Activated CD4-positive, alpha-beta memory T cell treated with anti-CD3 and anti-CD28 coated beads for 36 hours (primary cell): Measurements from ENCODE around the gene DUSP9. TPM values are rescaled to one million over a fixed set of nuclear protein-coding genes. Genes with fewer than 3 reads are reported as not detected.
A peak's percentile ranks its signal among the peaks of the same experiment; 100 is the strongest.

ENCODE experiments used
- CTCF ChIA-PET: fragments of 350-600 bp; sonication (Branson Sonifier 250); formaldehyde crosslinking; loops from one replicate; lab custom pipeline; 2021; ENCODE audit warnings: antibody characterized with exemption, inconsistent platforms; lab: Charles Lee
- POLR2A ChIA-PET: fragments of 350-600 bp; sonication (Branson Sonifier 250); formaldehyde crosslinking; loops from one replicate; lab custom pipeline; 2021; ENCODE audit warnings: antibody characterized with exemption; lab: Charles Lee
- DNase-seq: peaks from one replicate; pipeline ENCODE4 v3.0.0-alpha.2; 2020
- H3K27ac Mint-ChIP-seq: one replicate; pipeline ENCODE4 v1.8.0; 2021; ENCODE audit warnings: mixed read lengths
- H3K27me3 Mint-ChIP-seq: one replicate; pipeline ENCODE4 v1.8.0; 2021; ENCODE audit warnings: mixed read lengths
- H3K36me3 Mint-ChIP-seq: one replicate; pipeline ENCODE4 v1.8.0; 2021; ENCODE audit warnings: mixed read lengths
- H3K4me1 Mint-ChIP-seq: one replicate; pipeline ENCODE4 v1.8.0; 2021; ENCODE audit warnings: low read depth, mixed read lengths
- H3K4me3 Mint-ChIP-seq: one replicate; pipeline ENCODE4 v1.8.0; 2021; ENCODE audit warnings: mild to moderate bottlenecking, mixed read lengths
- H3K9me3 Mint-ChIP-seq: one replicate; pipeline ENCODE4 v1.8.0; 2021; ENCODE audit warnings: mixed read lengths
- intact Hi-C: fragments of 100-400 bp; cut with micrococcal nuclease; formaldehyde crosslinking; loops from one replicate; pipeline ENCODE4 v1.15.1; 2023
- total RNA-seq, 2 experiments: library from RNA; stranded (reverse); gene quantifications; one replicate each; pipeline ENCODE4 v1.2.3, GENCODE V29; 2021

The DUSP9 gene
- total RNA-seq, 2 experiments from 2014 or later, result 0.12 to 0.26 TPM

GRCh38 chrX:153606503-153606902 lies 40.5 kb upstream of the DUSP9 start:
- no peaks in the 10 kb centered on the region for H3K27me3 Mint-ChIP-seq
- CTCF ChIA-PET, result no interaction called here
- POLR2A ChIA-PET, result no interaction called here
- H3K4me3 Mint-ChIP-seq, result no peak overlapping the region
- no peak overlapping the region for H3K27ac Mint-ChIP-seq
- H3K4me1 Mint-ChIP-seq, result peaks cover 18% of the 10 kb centered on the region
- H3K36me3 Mint-ChIP-seq, result no peaks in the 10 kb centered on the region
- no peak for DNase-seq
- H3K9me3 Mint-ChIP-seq, result no peaks in the 10 kb centered on the region
- intact Hi-C loops, result loop anchor here (2.0 to 5.0 kb wide), 2 partner anchors 41 to 56 kb away; partner anchors contain the start of gene DUSP9

- Mint-ChIP-seq H3K4me1 (peaks cover 12% of the 10 kb centered on the region), H3K27ac (no peak overlapping the region), H3K9me3 (no peaks in the 10 kb centered on the region), H3K36me3 (no peaks in the 10 kb centered on the region), H3K4me3 (no peak overlapping the region), H3K27me3 (no peaks in the 10 kb centered on the region)
- POLR2A ChIA-PET, result no interaction called here
- DNase-seq, result no peak
- CTCF ChIA-PET, result interaction anchor here (0.9 to 2.9 kb wide), 3 partner anchors 8 to 60 kb away, joined by 3 to 38 read pairs (median 3); partner anchors contain the start of gene CCNQ
- intact Hi-C loops, result loop anchor here (5.0 kb wide), 1 partner anchor 39 kb away; the partner anchor contains the start of gene DUSP9
These were observed 38.6 kb upstream of the DUSP9 start for GRCh38 chrX:153608376-153608775.

GRCh38 chrX:153608806-153609205 lies 38.2 kb upstream of the DUSP9 start:
- no peaks in the 10 kb centered on the region for H3K9me3 Mint-ChIP-seq
- H3K36me3 Mint-ChIP-seq, result no peaks in the 10 kb centered on the region
- no peaks in the 10 kb centered on the region for H3K27me3 Mint-ChIP-seq
- peaks cover 9% of the 10 kb centered on the region for H3K4me1 Mint-ChIP-seq
- H3K27ac Mint-ChIP-seq, result no peak overlapping the region
- DNase-seq, result no peak
- ChIA-PET CTCF (interaction anchor here (0.6 to 2.9 kb wide), 16 partner anchors 9 to 638 kb away, joined by 3 to 38 read pairs (median 8); partner anchors contain the start of genes CCNQ and DUSP9), POLR2A (no interaction called here)
- intact Hi-C loops, result loop anchor here (5.0 kb wide), 1 partner anchor 38 kb away; the partner anchor contains the start of gene DUSP9
- H3K4me3 Mint-ChIP-seq, result no peak overlapping the region

- intact Hi-C loops, result loop anchor here (5.0 kb wide), 1 partner anchor 37 kb away; the partner anchor contains the start of gene DUSP9
- peak overlapping the region; percentile 71 for H3K4me3 Mint-ChIP-seq
- ChIA-PET POLR2A (interaction anchor here (1.1 kb wide), 1 partner anchor 10 kb away, joined by 4 read pairs; no protein-coding TSS in a partner anchor), CTCF (interaction anchor here (0.6 to 2.9 kb wide), 20 partner anchors 8 to 849 kb away, joined by 3 to 38 read pairs (median 6); partner anchors contain the start of genes CCNQ and DUSP9)
- H3K36me3 Mint-ChIP-seq, result no peaks in the 10 kb centered on the region
- no peaks in the 10 kb centered on the region for H3K27me3 Mint-ChIP-seq
- peak overlapping the region; percentile 23 for H3K27ac Mint-ChIP-seq
- no peaks in the 10 kb centered on the region for H3K9me3 Mint-ChIP-seq
- peak; percentile 82 for DNase-seq
- H3K4me1 Mint-ChIP-seq, result peaks cover 11% of the 10 kb centered on the region
These were observed 36.8 kb upstream of the DUSP9 start for GRCh38 chrX:153609917-153610835.

- intact Hi-C loops, result no loop called here
- H3K36me3 Mint-ChIP-seq, result no peaks in the 10 kb centered on the region
- POLR2A ChIA-PET, result no interaction called here
- no peak overlapping the region for H3K4me3 Mint-ChIP-seq
- no peaks in the 10 kb centered on the region for H3K9me3 Mint-ChIP-seq
- H3K4me1 Mint-ChIP-seq, result peaks cover 12% of the 10 kb centered on the region
- CTCF ChIA-PET, result interaction anchor here (2.2 to 2.9 kb wide), 6 partner anchors 11 to 71 kb away, joined by 9 to 38 read pairs (median 20); partner anchors contain the start of genes CCNQ and DUSP9
- no peak overlapping the region for H3K27ac Mint-ChIP-seq
- no peak for DNase-seq
- no peaks in the 10 kb centered on the region for H3K27me3 Mint-ChIP-seq
These were observed 36.2 kb upstream of the DUSP9 start for GRCh38 chrX:153610836-153611213.

GRCh38 chrX:153611298-153612095 lies 35.5 kb upstream of the DUSP9 start:
- H3K4me3 Mint-ChIP-seq, result no peak overlapping the region
- no peaks in the 10 kb centered on the region for H3K9me3 Mint-ChIP-seq
- intact Hi-C loops, result no loop called here
- no peak for DNase-seq
- POLR2A ChIA-PET, result no interaction called here
- CTCF ChIA-PET, result interaction anchor here (0.7 to 2.9 kb wide), 8 partner anchors 11 to 1182 kb away, joined by 3 to 38 read pairs (median 14); partner anchors contain the start of genes CCNQ and DUSP9
- peaks cover 12% of the 10 kb centered on the region for H3K4me1 Mint-ChIP-seq
- H3K27me3 Mint-ChIP-seq, result no peaks in the 10 kb centered on the region
- no peak overlapping the region for H3K27ac Mint-ChIP-seq
- H3K36me3 Mint-ChIP-seq, result no peaks in the 10 kb centered on the region

GRCh38 chrX:153612413-153612812 lies 34.6 kb upstream of the DUSP9 start:
- Mint-ChIP-seq H3K27ac (no peak overlapping the region), H3K4me3 (no peak overlapping the region), H3K27me3 (no peaks in the 10 kb centered on the region), H3K4me1 (peaks cover 12% of the 10 kb centered on the region), H3K36me3 (no peaks in the 10 kb centered on the region), H3K9me3 (no peaks in the 10 kb centered on the region)
- POLR2A ChIA-PET, result no interaction called here
- intact Hi-C loops, result no loop called here
- no peak for DNase-seq
- CTCF ChIA-PET, result interaction anchor here (0.7 to 1.1 kb wide), 2 partner anchors 73 to 1181 kb away, joined by 3 to 5 read pairs; no protein-coding TSS in a partner anchor

GRCh38 chrX:153614818-153615217 lies 32.2 kb upstream of the DUSP9 start:
- peaks cover 9% of the 10 kb centered on the region for H3K4me1 Mint-ChIP-seq
- no peak overlapping the region for H3K4me3 Mint-ChIP-seq
- no peak overlapping the region for H3K27ac Mint-ChIP-seq
- CTCF ChIA-PET, result no interaction called here
- no peaks in the 10 kb centered on the region for H3K36me3 Mint-ChIP-seq
- intact Hi-C loops, result no loop called here
- POLR2A ChIA-PET, result no interaction called here
- no peaks in the 10 kb centered on the region for H3K27me3 Mint-ChIP-seq
- no peaks in the 10 kb centered on the region for H3K9me3 Mint-ChIP-seq
- no peak for DNase-seq

GRCh38 chrX:153620576-153620975 lies 26.4 kb upstream of the DUSP9 start:
- CTCF ChIA-PET, result no interaction called here

GRCh38 chrX:153621949-153622598 lies 24.9 kb upstream of the DUSP9 start:
- ChIA-PET POLR2A (no interaction called here), CTCF (interaction anchor here (0.9 to 1.2 kb wide), 2 partner anchors 12 to 21 kb away, joined by 3 read pairs; no protein-coding TSS in a partner anchor)
- DNase-seq, result no peak
- Mint-ChIP-seq H3K36me3 (no peaks in the 10 kb centered on the region), H3K4me1 (no peaks in the 10 kb centered on the region), H3K27ac (no peak overlapping the region), H3K9me3 (no peaks in the 10 kb centered on the region), H3K4me3 (no peak overlapping the region), H3K27me3 (no peaks in the 10 kb centered on the region)
- intact Hi-C loops, result no loop called here

More at GRCh38 chrX:153620576-153620975, 26.4 kb upstream of the DUSP9 start:
- DNase-seq, result no peak
- H3K9me3 Mint-ChIP-seq, result no peaks in the 10 kb centered on the region
- no peaks in the 10 kb centered on the region for H3K4me1 Mint-ChIP-seq
- H3K27me3 Mint-ChIP-seq, result no peaks in the 10 kb centered on the region
- POLR2A ChIA-PET, result no interaction called here
- H3K4me3 Mint-ChIP-seq, result no peak overlapping the region
- intact Hi-C loops, result no loop called here
- H3K36me3 Mint-ChIP-seq, result no peaks in the 10 kb centered on the region
- no peak overlapping the region for H3K27ac Mint-ChIP-seq

GRCh38 chrX:153622661-153623309 lies 24.2 kb upstream of the DUSP9 start:
- H3K4me1 Mint-ChIP-seq, result no peaks in the 10 kb centered on the region
- no peak overlapping the region for H3K4me3 Mint-ChIP-seq
- DNase-seq, result no peak
- H3K9me3 Mint-ChIP-seq, result no peaks in the 10 kb centered on the region
- no peaks in the 10 kb centered on the region for H3K27me3 Mint-ChIP-seq
- H3K36me3 Mint-ChIP-seq, result no peaks in the 10 kb centered on the region
- ChIA-PET POLR2A (no interaction called here), CTCF (interaction anchor here (0.9 to 1.2 kb wide), 2 partner anchors 13 to 20 kb away, joined by 3 read pairs; no protein-coding TSS in a partner anchor)
- intact Hi-C loops, result no loop called here
- no peak overlapping the region for H3K27ac Mint-ChIP-seq
